Neural cell (in vitro differentiated cells): ENCODE measurements around the gene GKAP1. TPM values are rescaled to one million over a fixed set of nuclear protein-coding genes. Genes with fewer than 3 reads are reported as not detected.
A peak's percentile ranks its signal among the peaks of the same experiment; 100 is the strongest.

ENCODE experiments used
- H2AFZ ChIP-seq: fragments of 200-600, 300-800 bp; sonication (generic), shearing (Covaris generic); 2 replicates; pipeline ENCODE4 v1.6.0; 2014; ENCODE audit warnings: low read depth, mild to moderate bottlenecking, antibody characterized with exemption, low read length, moderate library complexity
- H3F3A ChIP-seq: fragments of 200-600 bp; shearing (Covaris generic); 2 replicates; pipeline ENCODE4 v1.6.1; 2016; ENCODE audit warnings: mild to moderate bottlenecking, moderate library complexity, mixed read lengths, antibody characterized with exemption, low read length; ENCODE audit not compliant: insufficient read depth, poor library complexity, severe bottlenecking
- H3K27ac ChIP-seq: fragments of 200-600, 300-800 bp; sonication (generic), shearing (Covaris generic); 2 replicates; pipeline ENCODE4 v1.5.1; 2014; ENCODE audit warnings: mild to moderate bottlenecking, low read length, moderate library complexity
- H3K27me3 ChIP-seq: fragments of 300-800, 200-600 bp; sonication (generic), shearing (Covaris generic); 2 replicates; pipeline ENCODE4 v1.6.0; 2014; ENCODE audit warnings: mild to moderate bottlenecking, low read depth, low read length, moderate library complexity; ENCODE audit not compliant: insufficient read depth
- H3K36me3 ChIP-seq: fragments of 300-800, 200-600 bp; sonication (generic), shearing (Covaris generic); 2 replicates; pipeline ENCODE4 v1.5.1; 2014; ENCODE audit warnings: mild to moderate bottlenecking, antibody characterized with exemption, low read length, moderate library complexity; ENCODE audit not compliant: insufficient read depth
- H3K4me2 ChIP-seq: fragments of 300-800, 200-600 bp; sonication (generic), shearing (Covaris generic); 2 replicates; pipeline ENCODE4 v1.6.0; 2014; ENCODE audit warnings: mild to moderate bottlenecking, low read length
- H3K4me3 ChIP-seq: fragments of 300-800, 200-600 bp; sonication (generic), shearing (Covaris generic); 2 replicates; pipeline ENCODE4 v1.5.1; 2014; ENCODE audit warnings: mild to moderate bottlenecking, low read length, moderate library complexity
- H3K79me2 ChIP-seq: fragments of 200-600 bp; shearing (Covaris generic); replicated peaks from 2 replicates; pipeline ENCODE4 v1.6.0; 2014; ENCODE audit warnings: mild to moderate bottlenecking, low read length, moderate library complexity; ENCODE audit not compliant: insufficient read depth
- H3K9ac ChIP-seq: fragments of 300-800, 200-600 bp; sonication (generic), shearing (Covaris generic); 2 replicates; pipeline ENCODE4 v1.6.1; 2016; ENCODE audit warnings: mild to moderate bottlenecking, low read length, mixed read lengths
- H3K9me2 ChIP-seq: fragments of 200-600 bp; shearing (Covaris generic); 2 replicates; pipeline ENCODE4 v1.6.1; 2016; ENCODE audit warnings: mild to moderate bottlenecking, low read length, mixed read lengths; ENCODE audit not compliant: insufficient read depth
- H3K9me3 ChIP-seq: fragments of 200-600, 300-800 bp; sonication (generic), shearing (Covaris generic); 2 replicates; pipeline ENCODE4 v1.6.1; 2016; ENCODE audit warnings: mild to moderate bottlenecking, mixed run types, low read length, moderate library complexity, mixed read lengths
- H4K20me1 ChIP-seq: fragments of 200-600 bp; shearing (Covaris generic); 2 replicates; pipeline ENCODE4 v1.6.1; 2016; ENCODE audit warnings: mild to moderate bottlenecking, mixed run types; ENCODE audit not compliant: insufficient read depth
- CTCF ChIP-seq: fragments of 450-650 bp; IDR thresholded peaks from 2 replicates; pipeline ENCODE4 v1.5.1; 2014; ENCODE audit warnings: antibody characterized with exemption, mild to moderate bottlenecking, moderate library complexity; ENCODE audit not compliant: poor library complexity, severe bottlenecking
- EP300 ChIP-seq: fragments of 450-650 bp; conservative IDR thresholded peaks from 2 replicates; pipeline ENCODE4 v1.6.1; 2014; ENCODE audit warnings: antibody characterized with exemption, mild to moderate bottlenecking, moderate library complexity; ENCODE audit not compliant: poor library complexity, severe bottlenecking
- EZH2 ChIP-seq: fragments of 200-600, 300-800 bp; shearing (Covaris generic), sonication (generic); IDR thresholded peaks from 2 replicates; pipeline ENCODE4 v1.6.1; 2014; ENCODE audit warnings: antibody characterized with exemption, low read length, borderline replicate concordance, mild to moderate bottlenecking; ENCODE audit not compliant: insufficient read depth, poor library complexity, severe bottlenecking
- MXI1 ChIP-seq: fragments of 450-650 bp; conservative IDR thresholded peaks from 2 replicates; pipeline ENCODE4 v1.6.1; 2014; ENCODE audit warnings: antibody characterized with exemption, mild to moderate bottlenecking; ENCODE audit not compliant: poor library complexity, severe bottlenecking
- POLR2AphosphoS5 ChIP-seq: IDR thresholded peaks from 2 replicates; pipeline ENCODE4 v1.6.1; 2012
- RAD21 ChIP-seq: fragments of 450-650 bp; conservative IDR thresholded peaks from 2 replicates; pipeline ENCODE4 v1.6.1; 2014; ENCODE audit warnings: antibody characterized with exemption, mild to moderate bottlenecking, moderate library complexity
- REST ChIP-seq: IDR thresholded peaks from 2 replicates; pipeline ENCODE4 v1.6.1; 2012; ENCODE audit warnings: borderline replicate concordance
- SMC3 ChIP-seq: fragments of 450-650 bp; conservative IDR thresholded peaks from 2 replicates; pipeline ENCODE4 v1.6.1; 2014; ENCODE audit warnings: antibody characterized with exemption, mild to moderate bottlenecking, moderate library complexity; ENCODE audit not compliant: poor library complexity
- TAF1 ChIP-seq: IDR thresholded peaks from 2 replicates; pipeline ENCODE4 v1.6.1; 2012; ENCODE audit warnings: low read depth
- polyA plus RNA-seq: library from polyadenylated mRNA; depleted of rRNA; stranded (reverse); fragments of >200 nt; gene quantifications from 2 replicates; pipeline ENCODE4 v1.2.3, GENCODE V29; 2014

GKAP1 gene
- polyA plus RNA-seq, 1 donor from 2014 or later, result 11.0 TPM

- H3K4me3 ChIP-seq, result no peak overlapping the region
- H3K79me2 ChIP-seq, result no peaks in the 10 kb centered on the region
- H3K9ac ChIP-seq, result no peak overlapping the region
- no peaks in the 10 kb centered on the region for H3K27me3 ChIP-seq
- H3K27ac ChIP-seq, result no peak overlapping the region
- no peaks in the 10 kb centered on the region for H3K36me3 ChIP-seq
- no peak for TF ChIP-seq RAD21
- no peak for TF ChIP-seq SMC3
- TF ChIP-seq MXI1, result no peak
- no peaks in the 10 kb centered on the region for H3F3A ChIP-seq
- no peaks in the 10 kb centered on the region for H4K20me1 ChIP-seq
- H3K9me3 ChIP-seq, result no peaks in the 10 kb centered on the region
- no peaks in the 10 kb centered on the region for H3K9me2 ChIP-seq
- no peak overlapping the region for H3K4me2 ChIP-seq
- H2AFZ ChIP-seq, result no peak overlapping the region
These were observed 103.2 kb downstream of the GKAP1 start for GRCh38 chr9:83714329-83714728.

GRCh38 chr9:83708515-83709158 lies 108.9 kb downstream of the GKAP1 start:
- H3K4me2 ChIP-seq, result peak overlapping the region; percentile 81
- peak overlapping the region; percentile 94 for H3K27ac ChIP-seq
- no peaks in the 10 kb centered on the region for H3K9me2 ChIP-seq
- H3F3A ChIP-seq, result no peaks in the 10 kb centered on the region
- peaks cover 37% of the 10 kb centered on the region for H3K79me2 ChIP-seq
- no peaks in the 10 kb centered on the region for H4K20me1 ChIP-seq
- no peaks in the 10 kb centered on the region for H3K36me3 ChIP-seq
- H3K27me3 ChIP-seq, result no peaks in the 10 kb centered on the region
- peak overlapping the region; percentile 93 for H2AFZ ChIP-seq
- TF ChIP-seq POLR2AphosphoS5 (no peak), CTCF (peak; percentile 65), MXI1 (no peak), RAD21 (no peak), SMC3 (no peak), EZH2 (no peak), EP300 (no peak)
- H3K9ac ChIP-seq, result peak overlapping the region; percentile 98
- H3K9me3 ChIP-seq, result no peaks in the 10 kb centered on the region
- H3K4me3 ChIP-seq, result peak overlapping the region; percentile 96

- Histone ChIP-seq H3F3A (no peaks in the 10 kb centered on the region), H3K36me3 (no peaks in the 10 kb centered on the region), H3K79me2 (peaks cover 44% of the 10 kb centered on the region), H3K9me2 (no peaks in the 10 kb centered on the region), H3K9me3 (no peaks in the 10 kb centered on the region), H2AFZ (peak within 1 kb of the TSS; percentile 93), H3K4me3 (peak within 1 kb of the TSS; percentile 96), H3K4me2 (peak within 1 kb of the TSS; percentile 83), H3K27me3 (no peaks in the 10 kb centered on the region), H3K9ac (peak within 1 kb of the TSS; percentile 98), H3K27ac (peak within 1 kb of the TSS; percentile 94), H4K20me1 (no peaks in the 10 kb centered on the region)
- no peak for TF ChIP-seq EZH2
- peak; percentile 89 for TF ChIP-seq MXI1
- no peak for TF ChIP-seq CTCF
- TF ChIP-seq TAF1, result peak; percentile 49
- TF ChIP-seq EP300, result peak; percentile 77
- TF ChIP-seq REST, result peak; percentile 78
- TF ChIP-seq POLR2AphosphoS5, result peak; percentile 87
- TF ChIP-seq SMC3, result no peak
These were observed 109.6 kb downstream of the GKAP1 start, which contains the start of gene UBQLN1 for GRCh38 chr9:83707768-83708514. Gene UBQLN1, minus strand, starts transcription at chr9:83707958. Its CDS starts 279 bp downstream, at chr9:83707679.
